ENCODE measurements around the gene TRANK1.
A peak's percentile ranks its signal among the peaks of the same experiment; 100 is the strongest.

The TRANK1 gene

GRCh38 chr3:36923523-36923943 is 21.3 kb downstream of the TRANK1 start:
- no peak overlapping the region for H3K4me3 ChIP-seq (replicated peaks in 1 of 2; ENCODE audit: low read depth in 2 of 2, low read length in 2 of 2)
- no peak for TF ChIP-seq CTCF (IDR thresholded peaks at IDR 0.05; ENCODE audit: low read depth, low read length)
- no peak for DNase-seq (ENCODE audit: low read depth in 2 of 2)

- DNase-seq (ENCODE audit: low read depth in 2 of 2) = no peak
- TF ChIP-seq CTCF (IDR thresholded peaks at IDR 0.05; ENCODE audit: low read depth, low read length) = no peak
- H3K4me3 ChIP-seq (replicated peaks in 1 of 2; ENCODE audit: low read depth in 2 of 2, low read length in 2 of 2) = no peak overlapping the region
Observed at GRCh38 chr3:36920884-36921567, 23.8 kb downstream of the TRANK1 start.

GRCh38 chr3:36919439-36920160 is 25.3 kb downstream of the TRANK1 start:
- DNase-seq (ENCODE audit: low read depth in 2 of 2) = no peak
- no peak for TF ChIP-seq CTCF (IDR thresholded peaks at IDR 0.05; ENCODE audit: low read depth, low read length)
- H3K4me3 ChIP-seq (replicated peaks in 1 of 2; ENCODE audit: low read depth in 2 of 2, low read length in 2 of 2) = no peak overlapping the region

- H3K4me3 ChIP-seq (replicated peaks in 1 of 2; ENCODE audit: low read depth in 2 of 2, low read length in 2 of 2) = no peak overlapping the region
- DNase-seq (ENCODE audit: low read depth in 2 of 2) = no peak
- no peak for TF ChIP-seq CTCF (IDR thresholded peaks at IDR 0.05; ENCODE audit: low read depth, low read length)
Observed at GRCh38 chr3:36918050-36918449, 26.8 kb downstream of the TRANK1 start.

- TF ChIP-seq CTCF (IDR thresholded peaks at IDR 0.05; ENCODE audit: low read depth, low read length) = no peak
- peak; percentile 73 to 88 for DNase-seq (ENCODE audit: low read depth in 2 of 2)
- peak overlapping the region in 1 of 2 donors; percentile 22 for H3K4me3 ChIP-seq (replicated peaks in 1 of 2; ENCODE audit: low read depth in 2 of 2, low read length in 2 of 2)
Observed at GRCh38 chr3:36911990-36912804, 32.7 kb downstream of the TRANK1 start.

GRCh38 chr3:36909666-36910065 is 35.2 kb downstream of the TRANK1 start:
- no peak for DNase-seq (ENCODE audit: low read depth in 2 of 2)
- H3K4me3 ChIP-seq (replicated peaks in 1 of 2; ENCODE audit: low read depth in 2 of 2, low read length in 2 of 2) = no peak overlapping the region
- no peak for TF ChIP-seq CTCF (IDR thresholded peaks at IDR 0.05; ENCODE audit: low read depth, low read length)

Measured in cardiac fibroblast (primary cell).